Endothelial cell of umbilical vein (primary cell): ENCODE measurements around the gene IGF2BP2. TPM values are rescaled to one million over a fixed set of nuclear protein-coding genes. Genes with fewer than 3 reads are reported as not detected.

Experiments used
- BruUV-seq: library from RNA; stranded (reverse); fragments of 400-500 nt; replicated peaks from 2 replicates; lab custom pipeline; 2021; lab: Mats Ljungman, UMichigan
- CTCF ChIA-PET: fragments of 300-600, 350-600 bp; sonication (Branson Sonifier 250); formaldehyde crosslinking; loops from one replicate; lab custom pipeline; 2021; ENCODE audit warnings: antibody characterized with exemption, inconsistent platforms; lab: Charles Lee
- POLR2A ChIA-PET: fragments of 300-600, 350-600 bp; sonication (Branson Sonifier 250); formaldehyde crosslinking; loops from one replicate; lab custom pipeline; 2021; ENCODE audit warnings: antibody characterized with exemption, inconsistent platforms; lab: Charles Lee
- DNase-seq: peaks from one replicate; pipeline ENCODE4 v3.0.0-alpha.2; 2011; ENCODE audit warnings: low read depth, low spot score
- FAIRE-seq: peaks from 2 replicates; lab custom pipeline; 2011; peaks lifted over from hg19 to GRCh38; lab: Jason Lieb, UNC
- H2AFZ ChIP-seq: 2 replicates; pipeline ENCODE4 v1.6.0; 2012; ENCODE audit warnings: low read depth, low read length, control low read depth, inconsistent platforms
- H3K27ac ChIP-seq: 2 replicates; pipeline ENCODE4 v1.5.1; 2011; ENCODE audit warnings: low read depth, mild to moderate bottlenecking, control low read depth, low read length, moderate library complexity; ENCODE audit not compliant: insufficient read depth
- H3K27me3 ChIP-seq, 2 experiments: 2 replicates each; pipeline versions ENCODE4 v1.6.0 to v1.6.1; 2011; ENCODE audit warnings: low read length in 2 of 2, mixed read lengths in 1 of 2; ENCODE audit not compliant: control insufficient read depth in 2 of 2, insufficient read depth in 2 of 2
- H3K36me3 ChIP-seq, 2 experiments: 2 replicates in 1 of 2; 3 replicates in 1 of 2; pipeline ENCODE4 v1.5.1; 2011; ENCODE audit warnings: low read length in 2 of 2, mild to moderate bottlenecking in 1 of 2, moderate library complexity in 1 of 2; ENCODE audit not compliant: control insufficient read depth in 2 of 2, insufficient read depth in 2 of 2; ENCODE audit errors: extremely low read depth in 1 of 2
- H3K4me1 ChIP-seq: 3 replicates; pipeline ENCODE4 v1.5.1; 2011; ENCODE audit warnings: mild to moderate bottlenecking, low read length; ENCODE audit not compliant: control insufficient read depth, insufficient read depth; ENCODE audit errors: extremely low read depth
- H3K4me2 ChIP-seq: 2 replicates; pipeline ENCODE4 v1.6.1; 2011; ENCODE audit warnings: low read length, control low read depth, mixed read lengths; ENCODE audit not compliant: insufficient read depth
- H3K4me3 ChIP-seq, 3 experiments: fragments of 200-600 bp in 1 of 3; sonication (generic), shearing (Covaris generic) in 1 of 3; replicated peaks in 1 of 3; 2 replicates each; pipeline ENCODE4 v1.5.1; 2011 to 2016; ENCODE audit warnings: control low read depth in 3 of 3, low read length in 3 of 3, mild to moderate bottlenecking in 2 of 3, inconsistent platforms in 1 of 3, low read depth in 1 of 3, moderate library complexity in 1 of 3; ENCODE audit not compliant: insufficient read depth in 1 of 3
- H3K79me2 ChIP-seq: 2 replicates; pipeline ENCODE4 v1.6.0; 2012; ENCODE audit warnings: low read length, inconsistent platforms; ENCODE audit not compliant: control insufficient read depth, insufficient read depth
- H3K9ac ChIP-seq: replicated peaks from 2 replicates; pipeline ENCODE3; 2011; ENCODE audit warnings: low read length, control low read depth; ENCODE audit not compliant: insufficient read depth; ENCODE audit errors: extremely low read depth
- H3K9me1 ChIP-seq: replicated peaks from 3 replicates; pipeline ENCODE4 v1.6.0; 2011; ENCODE audit warnings: mild to moderate bottlenecking, low read length; ENCODE audit not compliant: control insufficient read depth, insufficient read depth; ENCODE audit errors: extremely low read depth
- H3K9me3 ChIP-seq: replicated peaks from 2 replicates; pipeline ENCODE4 v1.5.1; 2012; ENCODE audit warnings: low read length, inconsistent platforms; ENCODE audit not compliant: control insufficient read depth, insufficient read depth
- H4K20me1 ChIP-seq: replicated peaks from 2 replicates; pipeline ENCODE3; 2011; ENCODE audit warnings: mild to moderate bottlenecking, low read length; ENCODE audit not compliant: control insufficient read depth, insufficient read depth; ENCODE audit errors: extremely low read depth
- GATA2 ChIP-seq: IDR thresholded peaks from 2 replicates; pipeline ENCODE4 v1.7.0; 2011; ENCODE audit warnings: low read depth, mild to moderate bottlenecking, moderate library complexity, mixed read lengths, low read length; ENCODE audit not compliant: insufficient read length, insufficient read depth
- POLR2AphosphoS5 ChIP-seq: IDR thresholded peaks from 2 replicates; pipeline ENCODE4 v1.6.1; 2012; ENCODE audit warnings: low read depth, mild to moderate bottlenecking, control low read depth, low read length, moderate library complexity; ENCODE audit not compliant: insufficient read depth
- dilution Hi-C: fragments of 300-500 bp; cut with MboI; formaldehyde crosslinking; loops from one replicate; pipeline ENCODE4 v1.15.0; 2019; ENCODE audit warnings: low sequenced_read_pairs; ENCODE audit not compliant: extremely low pct_ligation_motif_present
- intact Hi-C: fragments of 100-400 bp; cut with micrococcal nuclease; formaldehyde crosslinking; loops from one replicate; pipeline ENCODE4 v1.10.0; 2022
- polyA plus RNA-seq, 4 experiments: library from polyadenylated mRNA; depleted of rRNA in 3 of 4; stranded (reverse) in 3 of 4; unstranded in 1 of 4; fragments of >200 nt; gene quantifications; 2 replicates each; pipeline versions ENCODE4 v1.2.1 to v1.2.3, GENCODE V29; 2011 to 2012; ENCODE audit warnings: missing spikeins in 1 of 4
- total RNA-seq: library from RNA; stranded (reverse); gene quantifications from 2 replicates; pipeline ENCODE4 v1.2.3, GENCODE V29; 2021
- TF ChIP-seq, protein P1 (sequence below): IDR thresholded peaks from 2 replicates; pipeline ENCODE4 v1.6.1; 2011; ENCODE audit not compliant: insufficient read depth, insufficient read length
- TF ChIP-seq, protein P2 (sequence below), 2 donors: IDR thresholded peaks; 1 replicate in 1 of 2; 2 replicates in 1 of 2; pipeline ENCODE4 v1.5.1; 2011; ENCODE audit warnings: low read length in 2 of 2, mild to moderate bottlenecking in 2 of 2, moderate library complexity in 2 of 2, control low read depth in 1 of 2, inconsistent platforms in 1 of 2, low read depth in 1 of 2; ENCODE audit not compliant: insufficient read depth in 1 of 2; ENCODE audit errors: extremely low read depth in 1 of 2

IGF2BP2 gene
- total and polyA plus RNA-seq, 2 donors (not counting 3 experiments of a cell fraction or from before 2014, with no cell fraction given) = 10.7 to 130 TPM

DNA sequence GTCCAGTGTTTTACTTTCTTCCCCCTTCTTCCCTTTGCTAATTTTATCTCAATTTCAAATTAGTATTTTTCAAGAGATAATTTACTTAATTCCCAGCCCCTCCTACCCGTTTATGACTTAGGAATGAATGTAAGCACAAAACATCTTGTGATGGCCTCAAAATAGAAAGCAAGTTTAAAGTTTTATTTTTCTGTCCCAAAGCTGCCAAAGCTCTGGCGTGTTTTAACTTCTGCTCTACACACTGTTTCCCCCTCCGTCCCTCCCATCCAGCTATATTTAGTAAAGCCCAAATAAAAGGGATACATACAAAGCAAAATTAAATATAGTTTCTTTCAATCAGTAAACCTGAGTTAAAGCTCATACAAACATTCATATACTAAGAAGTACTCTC is 59.9 kb downstream of the IGF2BP2 start:
- Histone ChIP-seq H3K4me3 (no peak overlapping the region), H3K36me3 (no peaks in the 10 kb centered on the region), H3K9me1 (no peaks in the 10 kb centered on the region), H3K9me3 (no peaks in the 10 kb centered on the region), H3K9ac (peak overlapping the region; percentile 87), H3K4me1 (peaks cover 74% of the 10 kb centered on the region), H3K4me2 (peak overlapping the region; percentile 93), H3K27me3 (no peaks in the 10 kb centered on the region), H3K27ac (peak overlapping the region; percentile 94), H2AFZ (no peak overlapping the region), H4K20me1 (no peaks in the 10 kb centered on the region), H3K79me2 (peaks cover 92% of the 10 kb centered on the region)
- DNase-seq (no peak), FAIRE-seq (no peak)
- ChIA-PET POLR2A (no interaction called here), CTCF (interaction anchor here (0.9 to 13.5 kb wide), 9 partner anchors 9 to 106 kb away, joined by 3 to 347 read pairs (median 5); no protein-coding TSS in a partner anchor)
- TF ChIP-seq, protein P1, sequence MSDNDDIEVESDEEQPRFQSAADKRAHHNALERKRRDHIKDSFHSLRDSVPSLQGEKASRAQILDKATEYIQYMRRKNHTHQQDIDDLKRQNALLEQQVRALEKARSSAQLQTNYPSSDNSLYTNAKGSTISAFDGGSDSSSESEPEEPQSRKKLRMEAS = no peak
- TF ChIP-seq POLR2AphosphoS5 (no peak), GATA2 (no peak)
- TF ChIP-seq, protein P2, sequence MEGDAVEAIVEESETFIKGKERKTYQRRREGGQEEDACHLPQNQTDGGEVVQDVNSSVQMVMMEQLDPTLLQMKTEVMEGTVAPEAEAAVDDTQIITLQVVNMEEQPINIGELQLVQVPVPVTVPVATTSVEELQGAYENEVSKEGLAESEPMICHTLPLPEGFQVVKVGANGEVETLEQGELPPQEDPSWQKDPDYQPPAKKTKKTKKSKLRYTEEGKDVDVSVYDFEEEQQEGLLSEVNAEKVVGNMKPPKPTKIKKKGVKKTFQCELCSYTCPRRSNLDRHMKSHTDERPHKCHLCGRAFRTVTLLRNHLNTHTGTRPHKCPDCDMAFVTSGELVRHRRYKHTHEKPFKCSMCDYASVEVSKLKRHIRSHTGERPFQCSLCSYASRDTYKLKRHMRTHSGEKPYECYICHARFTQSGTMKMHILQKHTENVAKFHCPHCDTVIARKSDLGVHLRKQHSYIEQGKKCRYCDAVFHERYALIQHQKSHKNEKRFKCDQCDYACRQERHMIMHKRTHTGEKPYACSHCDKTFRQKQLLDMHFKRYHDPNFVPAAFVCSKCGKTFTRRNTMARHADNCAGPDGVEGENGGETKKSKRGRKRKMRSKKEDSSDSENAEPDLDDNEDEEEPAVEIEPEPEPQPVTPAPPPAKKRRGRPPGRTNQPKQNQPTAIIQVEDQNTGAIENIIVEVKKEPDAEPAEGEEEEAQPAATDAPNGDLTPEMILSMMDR (IDR thresholded peaks at IDR 0.05; ENCODE audit: extremely low read depth in 1 of 2, insufficient read depth in 1 of 2, low read depth in 1 of 2, low read length in 2 of 2) = no peak
- TSS peak; percentile 55 for BruUV-seq
- dilution Hi-C loops = no loop called here
- intact Hi-C loops = loop anchor here (1.0 kb wide), 1 partner anchor 31 kb away; no protein-coding TSS in a partner anchor
